HG02610 (cell line): ENCODE data around the gene UBE2H.

Source experiments
- ATAC-seq: cut with Tn5 transposase; IDR thresholded peaks from one replicate; pipeline ENCODE4 v1.9.1; 2021; ENCODE audit warnings: mild to moderate bottlenecking, moderate library complexity; ENCODE audit not compliant: unreplicated experiment

Gene UBE2H

GRCh38 chr7:129950933-129951225 is 1.9 kb downstream of the UBE2H start:
- no peak for ATAC-seq

- peak; percentile 27 for ATAC-seq
Measured at GRCh38 chr7:129950191-129950932, 2.4 kb downstream of the UBE2H start.

GRCh38 chr7:129949292-129950133 is 3.2 kb downstream of the UBE2H start:
- ATAC-seq, result peak; percentile 25

- ATAC-seq, result peak; percentile 62
Measured at GRCh38 chr7:129948877-129949291, 3.9 kb downstream of the UBE2H start.

GRCh38 chr7:129948338-129948737 is 4.4 kb downstream of the UBE2H start:
- ATAC-seq, result no peak

GRCh38 chr7:129947701-129948100 is 5.1 kb downstream of the UBE2H start:
- no peak for ATAC-seq

GRCh38 chr7:129947049-129947448 is 5.7 kb downstream of the UBE2H start:
- no peak for ATAC-seq

- ATAC-seq, result no peak
Measured at GRCh38 chr7:129946282-129946681, 6.5 kb downstream of the UBE2H start.

- ATAC-seq, result no peak
Measured at GRCh38 chr7:129943352-129943751, 9.4 kb downstream of the UBE2H start.

GRCh38 chr7:129940329-129940728 is 12.4 kb downstream of the UBE2H start:
- no peak for ATAC-seq

GRCh38 chr7:129939881-129940280 is 12.9 kb downstream of the UBE2H start:
- ATAC-seq, result no peak

GRCh38 chr7:129933627-129934026 is 19.1 kb downstream of the UBE2H start:
- no peak for ATAC-seq

GRCh38 chr7:129926618-129927017 is 26.1 kb downstream of the UBE2H start:
- no peak for ATAC-seq

GRCh38 chr7:129925416-129926002 is 27.3 kb downstream of the UBE2H start:
- ATAC-seq, result no peak

- ATAC-seq, result no peak
Measured at GRCh38 chr7:129924602-129925001, 28.2 kb downstream of the UBE2H start.

GRCh38 chr7:129923709-129924108 is 29.1 kb downstream of the UBE2H start:
- ATAC-seq, result peak; percentile 73

GRCh38 chr7:129919492-129919891 is 33.3 kb downstream of the UBE2H start:
- no peak for ATAC-seq

GRCh38 chr7:129918922-129919321 is 33.8 kb downstream of the UBE2H start:
- ATAC-seq, result no peak

GRCh38 chr7:129917934-129918333 is 34.8 kb downstream of the UBE2H start:
- ATAC-seq, result no peak

GRCh38 chr7:129914536-129915272 is 38.1 kb downstream of the UBE2H start:
- ATAC-seq, result no peak

- no peak for ATAC-seq
Measured at GRCh38 chr7:129913428-129913827, 39.3 kb downstream of the UBE2H start.
